ENCODE measurements around the gene HES2. TPM values are rescaled to one million over a fixed set of nuclear protein-coding genes. Genes with fewer than 3 reads are reported as not detected.
"Not testable (repeated sequence)": the region's sequence is repeated elsewhere in the genome, so short reads cannot be mapped to it uniquely, and the experiment has no call there.

The HES2 gene
- total and polyA plus RNA-seq, 2 donors: 0.03 to 0.53 TPM

- no peak for DNase-seq (ENCODE audit: extremely low spot score)
- Histone ChIP-seq H3K4me1 (ENCODE audit: insufficient read depth) (no peaks in the 10 kb centered on the region), H3K4me3 (ENCODE audit: low read depth, low read length) (no peak overlapping the region), H3K27ac (ENCODE audit: low read depth) (no peak overlapping the region), H3K36me3 (ENCODE audit: insufficient read depth) (no peaks in the 10 kb centered on the region)
- WGBS: 1% methylated on average over 68 of the region's 68 CpGs
These were observed 28.4 kb upstream of the HES2 start for GRCh38 chr1:6447818-6448748.

- WGBS: 3% methylated on average over 67 of the region's 67 CpGs
- Histone ChIP-seq H3K36me3 (ENCODE audit: insufficient read depth) (no peaks in the 10 kb centered on the region), H3K4me3 (ENCODE audit: low read depth, low read length) (peak overlapping the region; percentile 17), H3K27ac (ENCODE audit: low read depth) (no peak overlapping the region), H3K4me1 (ENCODE audit: insufficient read depth) (no peaks in the 10 kb centered on the region)
- no peak for DNase-seq (ENCODE audit: extremely low spot score)
These were observed 27.5 kb upstream of the HES2 start for GRCh38 chr1:6447016-6447817.

- H3K27ac ChIP-seq (ENCODE audit: low read depth): no peak overlapping the region
- no peaks in the 10 kb centered on the region for H3K4me1 ChIP-seq (ENCODE audit: insufficient read depth)
- H3K36me3 ChIP-seq (ENCODE audit: insufficient read depth): no peaks in the 10 kb centered on the region
- H3K4me3 ChIP-seq (ENCODE audit: low read depth, low read length): no peak overlapping the region
- WGBS: 65% methylated on average over 4 of the region's 4 CpGs
- no peak for DNase-seq (ENCODE audit: extremely low spot score)
These were observed 26.9 kb upstream of the HES2 start for GRCh38 chr1:6446665-6447015.

- WGBS: 78% methylated on average over 4 of the region's 4 CpGs
These were observed 26.2 kb upstream of the HES2 start for GRCh38 chr1:6445929-6446328.

GRCh38 chr1:6445062-6445763 is 25.5 kb upstream of the HES2 start:
- no peak overlapping the region for H3K4me3 ChIP-seq (ENCODE audit: low read depth, low read length)
- 51% methylated on average over 19 of the region's 19 CpGs for WGBS
- H3K36me3 ChIP-seq (ENCODE audit: insufficient read depth): no peaks in the 10 kb centered on the region
- no peaks in the 10 kb centered on the region for H3K4me1 ChIP-seq (ENCODE audit: insufficient read depth)
- DNase-seq (ENCODE audit: extremely low spot score): no peak
- H3K27ac ChIP-seq (ENCODE audit: low read depth): no peak overlapping the region

More at GRCh38 chr1:6445929-6446328, 26.2 kb upstream of the HES2 start:
- not testable (repeated sequence) for DNase-seq (ENCODE audit: extremely low spot score); H3K36me3 ChIP-seq (ENCODE audit: insufficient read depth); H3K4me3 ChIP-seq (ENCODE audit: low read depth, low read length); H3K27ac ChIP-seq (ENCODE audit: low read depth); H3K4me1 ChIP-seq (ENCODE audit: insufficient read depth)

- H3K36me3 ChIP-seq (ENCODE audit: insufficient read depth): no peaks in the 10 kb centered on the region
- H3K4me1 ChIP-seq (ENCODE audit: insufficient read depth): no peaks in the 10 kb centered on the region
- DNase-seq (ENCODE audit: extremely low spot score): no peak
- WGBS: 86% methylated on average over 15 of the region's 15 CpGs
- no peak overlapping the region for H3K27ac ChIP-seq (ENCODE audit: low read depth)
- no peak overlapping the region for H3K4me3 ChIP-seq (ENCODE audit: low read depth, low read length)
These were observed 24.7 kb upstream of the HES2 start for GRCh38 chr1:6444377-6444776.

- H3K27ac ChIP-seq (ENCODE audit: low read depth): no peak overlapping the region
- no peak for DNase-seq (ENCODE audit: extremely low spot score)
- H3K36me3 ChIP-seq (ENCODE audit: insufficient read depth): no peaks in the 10 kb centered on the region
- H3K4me1 ChIP-seq (ENCODE audit: insufficient read depth): no peaks in the 10 kb centered on the region
- H3K4me3 ChIP-seq (ENCODE audit: low read depth, low read length): no peak overlapping the region
- WGBS: 82% methylated on average over 21 of the region's 21 CpGs
These were observed 23.8 kb upstream of the HES2 start for GRCh38 chr1:6443339-6444115.

GRCh38 chr1:6441586-6441985 is 21.9 kb upstream of the HES2 start:
- Histone ChIP-seq H3K4me1 (ENCODE audit: insufficient read depth) (no peaks in the 10 kb centered on the region), H3K27ac (ENCODE audit: low read depth) (no peak overlapping the region), H3K36me3 (ENCODE audit: insufficient read depth) (no peaks in the 10 kb centered on the region), H3K4me3 (ENCODE audit: low read depth, low read length) (no peak overlapping the region)
- no peak for DNase-seq (ENCODE audit: extremely low spot score)
- WGBS: 72% methylated on average over 7 of the region's 7 CpGs

GRCh38 chr1:6440198-6441126 is 20.7 kb upstream of the HES2 start:
- no peaks in the 10 kb centered on the region for H3K4me1 ChIP-seq (ENCODE audit: insufficient read depth)
- 5% methylated on average over 97 of the region's 101 CpGs for WGBS
- H3K27ac ChIP-seq (ENCODE audit: low read depth): no peak overlapping the region
- DNase-seq (ENCODE audit: extremely low spot score): no peak
- no peaks in the 10 kb centered on the region for H3K36me3 ChIP-seq (ENCODE audit: insufficient read depth)
- H3K4me3 ChIP-seq (ENCODE audit: low read depth, low read length): no peak overlapping the region

GRCh38 chr1:6438047-6438525 is 18.4 kb upstream of the HES2 start:
- WGBS: 10% methylated on average over 5 of the region's 5 CpGs
- no peak overlapping the region for H3K4me3 ChIP-seq (ENCODE audit: low read depth, low read length)
- no peak overlapping the region for H3K27ac ChIP-seq (ENCODE audit: low read depth)
- H3K36me3 ChIP-seq (ENCODE audit: insufficient read depth): no peaks in the 10 kb centered on the region
- no peak for DNase-seq (ENCODE audit: extremely low spot score)
- H3K4me1 ChIP-seq (ENCODE audit: insufficient read depth): no peaks in the 10 kb centered on the region

GRCh38 chr1:6437012-6437700 is 17.4 kb upstream of the HES2 start:
- not testable (repeated sequence) for H3K36me3 ChIP-seq (ENCODE audit: insufficient read depth); H3K4me3 ChIP-seq (ENCODE audit: low read depth, low read length); DNase-seq (ENCODE audit: extremely low spot score); H3K27ac ChIP-seq (ENCODE audit: low read depth); H3K4me1 ChIP-seq (ENCODE audit: insufficient read depth)
- WGBS: 66% methylated on average over 22 of the region's 22 CpGs

- H3K4me3 ChIP-seq (ENCODE audit: low read depth, low read length); H3K36me3 ChIP-seq (ENCODE audit: insufficient read depth): not testable (repeated sequence)
- 85% methylated on average over 3 of the region's 3 CpGs for WGBS
These were observed 16.6 kb upstream of the HES2 start for GRCh38 chr1:6436277-6436676.

More at GRCh38 chr1:6436277-6436676, 16.6 kb upstream of the HES2 start:
- not testable (repeated sequence) for H3K27ac ChIP-seq (ENCODE audit: low read depth); DNase-seq (ENCODE audit: extremely low spot score); H3K4me1 ChIP-seq (ENCODE audit: insufficient read depth)

Data from urinary bladder (tissue), 4 donors.